DND-41 (cell line): ENCODE data around the gene SLC4A2.

Experiments
- CTCF ChIP-seq: IDR thresholded peaks from 2 replicates; pipeline ENCODE4 v1.5.1; 2012; ENCODE audit warnings: borderline replicate concordance, low read length, moderate library complexity, mild to moderate bottlenecking; ENCODE audit not compliant: poor library complexity, severe bottlenecking; ENCODE audit errors: extremely low read depth
- EZH2 ChIP-seq: IDR thresholded peaks from 3 replicates; pipeline ENCODE4 v1.6.1; 2012; ENCODE audit warnings: borderline replicate concordance, low read depth, mild to moderate bottlenecking, moderate library complexity, low read length, inconsistent platforms; ENCODE audit not compliant: severe bottlenecking

DNA sequence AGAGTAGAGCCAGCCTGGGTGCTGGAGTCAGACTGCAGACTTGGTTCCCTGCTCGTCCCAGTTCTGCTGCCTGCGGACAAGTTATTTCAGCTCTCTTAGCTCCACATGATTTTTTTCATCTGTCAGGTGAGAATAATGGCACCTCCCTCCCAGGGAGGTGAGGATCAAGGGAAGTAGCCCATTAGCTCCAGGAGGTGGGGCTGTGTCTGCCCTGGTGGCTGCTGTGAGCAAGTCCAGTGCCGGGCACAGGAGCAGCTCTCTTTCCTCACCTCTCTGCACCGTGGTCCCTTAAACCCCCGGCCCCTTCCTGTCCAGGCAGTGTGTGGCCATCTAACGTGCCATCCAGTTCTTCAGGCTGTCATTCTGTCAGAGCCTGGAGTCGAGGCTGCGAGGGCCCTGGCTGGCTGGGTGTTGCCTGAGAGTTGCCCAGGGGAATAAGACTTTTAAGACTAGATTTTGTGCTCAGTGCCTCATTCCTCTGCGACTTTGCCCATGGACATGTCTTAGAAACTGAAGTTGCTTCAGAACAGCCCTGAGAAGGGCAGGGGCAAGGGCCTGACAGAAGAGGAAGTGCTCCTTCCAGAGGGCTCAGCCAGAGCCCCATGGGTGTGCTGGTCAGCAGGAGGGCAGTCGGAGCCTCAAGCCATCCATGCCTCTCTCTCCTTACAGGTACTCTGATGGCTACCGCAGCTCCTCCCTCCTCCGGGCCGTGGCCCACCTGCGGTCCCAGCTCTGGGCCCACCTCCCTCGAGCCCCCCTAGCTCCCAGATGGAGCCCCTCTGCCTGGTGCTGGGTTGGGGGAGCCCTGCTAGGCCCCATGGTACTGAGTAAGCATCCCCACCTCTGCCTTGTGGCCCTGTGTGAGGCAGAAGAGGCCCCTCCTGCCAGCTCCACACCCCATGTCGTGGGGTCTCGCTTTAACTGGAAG, 26.2 kb upstream of the SLC4A2 start:
- TF ChIP-seq CTCF (no peak), EZH2 (no peak)
